ENCODE data around the gene C17orf67. TPM values are rescaled to one million over a fixed set of nuclear protein-coding genes. Genes with fewer than 3 reads are reported as not detected.

Gene C17orf67
- total RNA-seq, 1 donor from 2014 or later = 2.4 TPM

DNA sequence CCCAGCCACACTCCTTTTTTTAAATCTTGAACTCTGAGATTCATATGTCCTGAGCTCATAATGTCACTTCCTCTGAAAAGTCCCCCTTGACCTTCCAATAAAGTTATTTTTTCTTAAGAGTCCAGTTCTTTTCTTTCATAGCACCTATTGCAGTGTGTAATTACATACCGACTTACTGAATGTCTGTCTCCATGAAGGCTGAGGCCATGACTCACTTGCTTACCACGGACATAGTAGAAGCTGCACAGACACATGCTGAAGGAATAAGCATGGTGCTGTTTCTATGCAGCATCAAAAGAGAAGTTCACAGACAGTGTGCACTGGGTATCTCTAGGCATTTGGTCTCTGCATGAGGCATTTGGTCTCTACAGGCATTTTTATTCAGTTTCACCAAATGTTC, 77.2 kb downstream of the C17orf67 start:
- H3K4me1 Mint-ChIP-seq = peaks cover 17% of the 10 kb centered on the region
- no peak for DNase-seq (ENCODE audit: low read depth, low spot score)
- no peaks in the 10 kb centered on the region for H3K36me3 Mint-ChIP-seq (ENCODE audit: low read depth)
- H3K9me3 Mint-ChIP-seq = no peaks in the 10 kb centered on the region
- H3K4me3 Mint-ChIP-seq = no peak overlapping the region
- TF ChIP-seq, protein P1, sequence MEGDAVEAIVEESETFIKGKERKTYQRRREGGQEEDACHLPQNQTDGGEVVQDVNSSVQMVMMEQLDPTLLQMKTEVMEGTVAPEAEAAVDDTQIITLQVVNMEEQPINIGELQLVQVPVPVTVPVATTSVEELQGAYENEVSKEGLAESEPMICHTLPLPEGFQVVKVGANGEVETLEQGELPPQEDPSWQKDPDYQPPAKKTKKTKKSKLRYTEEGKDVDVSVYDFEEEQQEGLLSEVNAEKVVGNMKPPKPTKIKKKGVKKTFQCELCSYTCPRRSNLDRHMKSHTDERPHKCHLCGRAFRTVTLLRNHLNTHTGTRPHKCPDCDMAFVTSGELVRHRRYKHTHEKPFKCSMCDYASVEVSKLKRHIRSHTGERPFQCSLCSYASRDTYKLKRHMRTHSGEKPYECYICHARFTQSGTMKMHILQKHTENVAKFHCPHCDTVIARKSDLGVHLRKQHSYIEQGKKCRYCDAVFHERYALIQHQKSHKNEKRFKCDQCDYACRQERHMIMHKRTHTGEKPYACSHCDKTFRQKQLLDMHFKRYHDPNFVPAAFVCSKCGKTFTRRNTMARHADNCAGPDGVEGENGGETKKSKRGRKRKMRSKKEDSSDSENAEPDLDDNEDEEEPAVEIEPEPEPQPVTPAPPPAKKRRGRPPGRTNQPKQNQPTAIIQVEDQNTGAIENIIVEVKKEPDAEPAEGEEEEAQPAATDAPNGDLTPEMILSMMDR (conservative IDR thresholded peaks at IDR 0.05) = no peak
- H3K27ac Mint-ChIP-seq (ENCODE audit: unreplicated experiment) = no peak overlapping the region
- no peaks in the 10 kb centered on the region for H3K27me3 Mint-ChIP-seq (ENCODE audit: low read depth)

- TF ChIP-seq, protein P1 (conservative IDR thresholded peaks at IDR 0.05) = no peak
- H3K4me1 Mint-ChIP-seq = peaks cover 21% of the 10 kb centered on the region
- H3K36me3 Mint-ChIP-seq (ENCODE audit: low read depth) = no peaks in the 10 kb centered on the region
- H3K27ac Mint-ChIP-seq (ENCODE audit: unreplicated experiment) = no peak overlapping the region
- H3K9me3 Mint-ChIP-seq = no peaks in the 10 kb centered on the region
- no peak overlapping the region for H3K4me3 Mint-ChIP-seq
- H3K27me3 Mint-ChIP-seq (ENCODE audit: low read depth) = no peaks in the 10 kb centered on the region
- DNase-seq (ENCODE audit: low read depth, low spot score) = no peak
Measured at GRCh38 chr17:56755310-56755709, 78.4 kb downstream of the C17orf67 start.

DNA sequence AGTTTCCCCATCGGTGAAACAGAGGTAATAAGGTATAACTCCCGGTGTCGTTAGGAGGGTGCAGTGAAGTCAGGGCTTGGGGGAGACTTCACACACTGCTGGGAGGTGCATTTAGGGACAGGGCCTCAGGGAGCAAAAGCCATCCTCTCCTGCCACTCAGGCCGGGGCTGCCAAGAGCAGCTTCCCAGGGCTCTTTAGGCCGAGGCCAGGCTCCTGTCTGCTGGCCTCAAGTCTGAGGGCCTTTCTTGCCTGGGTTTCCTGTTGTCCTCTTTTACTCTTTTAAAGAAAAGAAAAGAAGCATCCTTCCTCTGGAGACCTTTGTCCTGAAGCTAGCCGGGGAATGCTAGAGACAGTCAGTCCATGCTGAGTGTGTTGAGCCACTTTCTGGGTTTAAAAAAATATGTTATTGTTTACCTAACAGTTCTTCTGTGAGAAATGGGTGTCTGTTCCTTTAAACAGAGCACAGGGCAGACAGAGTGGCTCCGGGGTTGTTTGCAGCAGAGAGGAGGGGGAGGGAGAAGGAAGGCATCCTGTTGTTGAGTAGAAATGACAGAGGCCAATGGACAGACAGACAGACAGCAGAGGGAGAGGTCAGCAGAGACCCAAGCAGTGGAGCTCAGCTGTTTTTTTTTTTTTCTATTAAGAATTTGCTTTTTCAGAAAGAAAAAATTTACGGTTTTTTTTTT, 79.1 kb downstream of the C17orf67 start:
- H3K27me3 Mint-ChIP-seq (ENCODE audit: low read depth) = no peaks in the 10 kb centered on the region
- H3K9me3 Mint-ChIP-seq = no peaks in the 10 kb centered on the region
- no peak for DNase-seq (ENCODE audit: low read depth, low spot score)
- H3K4me1 Mint-ChIP-seq = peaks cover 21% of the 10 kb centered on the region
- TF ChIP-seq, protein P1 (conservative IDR thresholded peaks at IDR 0.05) = no peak
- H3K4me3 Mint-ChIP-seq = no peak overlapping the region
- H3K27ac Mint-ChIP-seq (ENCODE audit: unreplicated experiment) = peak overlapping the region; percentile 2
- H3K36me3 Mint-ChIP-seq (ENCODE audit: low read depth) = no peaks in the 10 kb centered on the region

DNA sequence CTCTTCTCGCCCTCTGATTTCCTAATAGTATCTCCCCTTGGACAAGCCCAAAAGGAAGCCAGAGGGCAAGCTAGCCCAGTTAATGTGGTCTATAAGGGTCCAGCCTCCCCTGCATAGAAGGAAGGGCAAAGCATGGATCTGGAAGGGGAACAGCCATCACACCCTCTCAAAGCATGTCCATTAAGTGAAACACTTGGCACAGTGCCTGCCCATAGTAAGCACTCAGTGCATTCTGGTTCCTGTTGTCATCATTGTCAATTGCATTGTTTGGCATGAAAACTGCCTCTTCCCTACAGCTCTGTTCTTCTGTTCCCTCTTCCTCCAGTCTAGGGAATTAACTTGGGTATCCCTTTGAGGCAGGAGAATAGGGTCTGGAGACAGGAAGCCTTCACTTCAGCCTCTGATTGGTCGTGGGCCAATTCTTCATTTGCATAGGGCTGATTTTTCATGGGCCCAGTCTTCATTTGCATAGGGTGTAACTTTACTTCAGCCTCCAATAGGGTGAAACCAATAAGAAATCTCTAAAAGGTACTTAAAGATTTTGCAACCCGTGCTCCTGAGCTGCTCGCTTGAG, 81.4 kb downstream of the C17orf67 start:
- H3K9me3 Mint-ChIP-seq = no peaks in the 10 kb centered on the region
- TF ChIP-seq, protein P1 (conservative IDR thresholded peaks at IDR 0.05) = no peak
- no peak overlapping the region for H3K4me3 Mint-ChIP-seq
- H3K27ac Mint-ChIP-seq (ENCODE audit: unreplicated experiment) = no peak overlapping the region
- H3K27me3 Mint-ChIP-seq (ENCODE audit: low read depth) = no peaks in the 10 kb centered on the region
- H3K4me1 Mint-ChIP-seq = peaks cover 21% of the 10 kb centered on the region
- no peaks in the 10 kb centered on the region for H3K36me3 Mint-ChIP-seq (ENCODE audit: low read depth)
- no peak for DNase-seq (ENCODE audit: low read depth, low spot score)

GRCh38 chr17:56751145-56751738, 82.5 kb downstream of the C17orf67 start:
- Mint-ChIP-seq H3K27ac (ENCODE audit: unreplicated experiment) (no peak overlapping the region), H3K36me3 (ENCODE audit: low read depth) (no peaks in the 10 kb centered on the region), H3K9me3 (no peaks in the 10 kb centered on the region), H3K4me1 (peaks cover 17% of the 10 kb centered on the region), H3K27me3 (ENCODE audit: low read depth) (no peaks in the 10 kb centered on the region), H3K4me3 (no peak overlapping the region)
- TF ChIP-seq, protein P1 (conservative IDR thresholded peaks at IDR 0.05) = no peak
- no peak for DNase-seq (ENCODE audit: low read depth, low spot score)

Measured in neural crest cell (in vitro differentiated cells).